B cell (primary cell): ENCODE data around the gene RPTOR. TPM values are rescaled to one million over a fixed set of nuclear protein-coding genes. Genes with fewer than 3 reads are reported as not detected.

Experiments
- ATAC-seq: fragments of 200-7000 bp; cut with Tn5 transposase; one replicate; pipeline ENCODE4 v1.10.0; 2021; ENCODE audit warnings: low read depth, mild to moderate bottlenecking, moderate number of reproducible peaks, moderate library complexity
- CTCF ChIA-PET: fragments of 350-600 bp; sonication (Branson Sonifier 250); formaldehyde crosslinking; loops from one replicate; lab custom pipeline; 2021; ENCODE audit warnings: antibody characterized with exemption, inconsistent platforms; lab: Charles Lee
- POLR2A ChIA-PET: fragments of 350-600 bp; sonication (Branson Sonifier 250); formaldehyde crosslinking; loops from one replicate; lab custom pipeline; 2021; ENCODE audit warnings: antibody characterized with exemption; lab: Charles Lee
- DNase-seq: peaks from one replicate; pipeline ENCODE4 v3.0.0; 2013
- H2AFZ ChIP-seq: 2 replicates; pipeline ENCODE4 v1.6.1; 2012; ENCODE audit warnings: mild to moderate bottlenecking, low read depth, low read length; ENCODE audit not compliant: insufficient read depth, poor library complexity, severe bottlenecking
- H3K27ac ChIP-seq, 2 donors: 1 replicate in 1 of 2; 2 replicates in 1 of 2; pipeline ENCODE4 v1.5.1; 2012 to 2013; ENCODE audit warnings: low read length in 2 of 2, mild to moderate bottlenecking in 2 of 2, moderate library complexity in 1 of 2
- H3K27me3 ChIP-seq, 4 experiments: fragments of 200-600 bp in 1 of 4; sonication (generic) in 1 of 4; replicated peaks in 1 of 4; 1 replicate in 2 of 4; 2 replicates in 2 of 4; pipeline versions ENCODE4 v1.6.1 to v1.7.0; 2013 to 2016; ENCODE audit warnings: low read length in 3 of 4, mild to moderate bottlenecking in 2 of 4, mixed read lengths in 1 of 4, moderate library complexity in 1 of 4; ENCODE audit not compliant: insufficient read depth in 4 of 4, control insufficient read depth in 3 of 4; ENCODE audit errors: control extremely low read depth in 1 of 4
- H3K36me3 ChIP-seq, 2 experiments: replicated peaks in 1 of 2; 1 replicate in 1 of 2; 2 replicates in 1 of 2; pipeline versions ENCODE4 v1.6.1 to v1.7.1; 2013; ENCODE audit warnings: low read length in 1 of 2; ENCODE audit not compliant: insufficient read depth in 2 of 2, control insufficient read depth in 1 of 2; ENCODE audit errors: control extremely low read depth in 1 of 2, extremely low read depth in 1 of 2
- H3K4me1 ChIP-seq, 2 donors: fragments of 200-600 bp in 1 of 2; sonication (generic) in 1 of 2; 1 replicate in 1 of 2; 2 replicates in 1 of 2; pipeline versions ENCODE4 v1.5.1 to v1.6.1; 2013 to 2017; ENCODE audit warnings: low read length in 2 of 2; ENCODE audit not compliant: control insufficient read depth in 2 of 2, insufficient read depth in 2 of 2
- H3K4me2 ChIP-seq: replicated peaks from 2 replicates; pipeline ENCODE3; 2012; ENCODE audit warnings: mild to moderate bottlenecking, low read depth, low read length; ENCODE audit not compliant: poor library complexity, severe bottlenecking
- H3K4me3 ChIP-seq, 5 experiments: fragments of 200-600 bp in 1 of 5; sonication (generic) in 1 of 5; 1 replicate in 3 of 5; 2 replicates in 2 of 5; pipeline versions ENCODE4 v1.5.1 to v1.7.0; 2011 to 2016; ENCODE audit warnings: low read length in 4 of 5, mild to moderate bottlenecking in 4 of 5, low read depth in 2 of 5, control low read depth in 1 of 5, moderate library complexity in 1 of 5; ENCODE audit not compliant: insufficient read depth in 1 of 5; ENCODE audit errors: control extremely low read depth in 1 of 5, extremely low read depth in 1 of 5
- H3K79me2 ChIP-seq: fragments of 200-600 bp; sonication (generic); one replicate; pipeline ENCODE4 v1.6.0; 2016; ENCODE audit warnings: low read length; ENCODE audit not compliant: control insufficient read depth, insufficient read depth
- H3K9ac ChIP-seq: fragments of 200-600 bp; sonication (generic); 2 replicates; pipeline ENCODE4 v1.6.1; 2017; ENCODE audit warnings: mild to moderate bottlenecking, low read length, moderate library complexity
- H3K9me3 ChIP-seq, 3 donors: one replicate each; pipeline versions ENCODE4 v1.6.1 to v1.7.1; 2013; ENCODE audit warnings: low read length in 2 of 3; ENCODE audit not compliant: control insufficient read depth in 2 of 3, insufficient read depth in 1 of 3; ENCODE audit errors: control extremely low read depth in 1 of 3
- H4K20me1 ChIP-seq: 2 replicates; pipeline ENCODE4 v1.6.0; 2012; ENCODE audit warnings: mild to moderate bottlenecking, low read length; ENCODE audit not compliant: insufficient read depth, control insufficient read depth, poor library complexity, severe bottlenecking
- H3K27ac Mint-ChIP-seq: one replicate; pipeline ENCODE4 v1.8.0; 2021; ENCODE audit warnings: mixed read lengths
- H3K27me3 Mint-ChIP-seq: one replicate; pipeline ENCODE4 v1.8.0; 2021; ENCODE audit warnings: mixed read lengths
- H3K4me1 Mint-ChIP-seq: one replicate; pipeline ENCODE4 v1.8.0; 2021; ENCODE audit warnings: mixed read lengths
- H3K4me3 Mint-ChIP-seq: one replicate; pipeline ENCODE4 v1.8.0; 2021; ENCODE audit warnings: mixed read lengths
- H3K9me3 Mint-ChIP-seq: one replicate; pipeline ENCODE4 v1.8.0; 2022; ENCODE audit warnings: mixed read lengths; ENCODE audit not compliant: insufficient read depth
- EZH2 ChIP-seq: IDR thresholded peaks from 2 replicates; pipeline ENCODE4 v1.6.1; 2012; ENCODE audit warnings: borderline replicate concordance, low read depth, mild to moderate bottlenecking, moderate library complexity, low read length; ENCODE audit not compliant: insufficient read depth, poor library complexity, severe bottlenecking
- WGBS: methylation state at CpG from one replicate; pipeline ENCODE4 v1.1.5; 2013; ENCODE audit warnings: missing lambda C conversion rate; ENCODE audit not compliant: insufficient coverage; 5-methylcytosine and 5-hydroxymethylcytosine counted together
- intact Hi-C: fragments of 100-400 bp; cut with micrococcal nuclease; formaldehyde crosslinking; loops from one replicate; pipeline ENCODE4 v1.10.0; 2022
- polyA plus RNA-seq: library from polyadenylated mRNA; depleted of rRNA; stranded (reverse); fragments of >200 nt; gene quantifications from 2 replicates; pipeline ENCODE4 v1.2.3, GENCODE V29; 2012
- total RNA-seq, 2 donors: library from RNA; stranded (reverse); fragments of 120-200 nt in 1 of 2; gene quantifications; 1 replicate in 1 of 2; 2 replicates in 1 of 2; pipeline versions ENCODE4 v1.2.3 to v1.2.4, GENCODE V29; 2013 to 2022
- TF ChIP-seq, protein P1 (sequence below): fragments of 200-600 bp; IDR thresholded peaks from one replicate; pipeline ENCODE4 v1.8.0; 2022; ENCODE audit warnings: antibody characterized with exemption, mild to moderate bottlenecking

The RPTOR gene
- total and polyA plus RNA-seq, 2 donors (not counting 1 experiment from before 2014, with no cell fraction given), result 13.4 to 58.8 TPM

DNA sequence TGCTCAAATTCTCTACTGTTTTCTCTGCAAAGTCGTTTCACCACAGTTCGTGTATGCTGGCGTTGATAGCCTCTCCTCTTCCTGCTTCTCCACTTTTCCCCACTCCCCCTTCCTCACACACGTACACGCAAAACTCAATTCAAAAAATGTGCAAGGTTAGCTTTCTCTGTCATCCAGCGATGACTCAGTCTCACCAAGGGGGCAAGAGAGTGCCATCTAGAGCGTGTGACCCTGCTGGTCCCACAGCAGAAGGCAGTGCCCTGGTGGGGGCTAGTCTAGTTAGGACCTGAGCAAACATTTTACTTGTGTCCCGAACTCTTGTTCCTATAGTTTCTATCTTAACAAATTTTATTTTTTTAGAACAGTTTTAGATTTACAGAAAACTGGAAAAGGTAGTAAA lies 325.8 kb downstream of the RPTOR start:
- Mint-ChIP-seq H3K4me1 (peaks cover 39% of the 10 kb centered on the region), H3K9me3 (no peaks in the 10 kb centered on the region), H3K27ac (no peak overlapping the region), H3K27me3 (no peaks in the 10 kb centered on the region), H3K4me3 (no peak overlapping the region)
- DNase-seq (no peak), ATAC-seq (no peak)
- Histone ChIP-seq H2AFZ (no peak overlapping the region), H3K36me3 (no peaks in the 10 kb centered on the region), H3K27ac (no peak overlapping the region), H3K4me3 (no peak overlapping the region), H3K9ac (no peak overlapping the region), H3K79me2 (no peaks in the 10 kb centered on the region), H3K4me1 (peaks cover 25 to 26% of the 10 kb centered on the region in 2 donors), H4K20me1 (no peaks in the 10 kb centered on the region), H3K9me3 (no peaks in the 10 kb centered on the region), H3K4me2 (no peak overlapping the region), H3K27me3 (no peaks in the 10 kb centered on the region)
- intact Hi-C loops, result no loop called here
- POLR2A ChIA-PET, result interaction anchor here (0.5 kb wide), 1 partner anchor 45 kb away, joined by 4 read pairs; no protein-coding TSS in a partner anchor
- CTCF ChIA-PET, result interaction anchor here (0.8 kb wide), 1 partner anchor 99 kb away, joined by 3 read pairs; no protein-coding TSS in a partner anchor
- TF ChIP-seq, protein P1, sequence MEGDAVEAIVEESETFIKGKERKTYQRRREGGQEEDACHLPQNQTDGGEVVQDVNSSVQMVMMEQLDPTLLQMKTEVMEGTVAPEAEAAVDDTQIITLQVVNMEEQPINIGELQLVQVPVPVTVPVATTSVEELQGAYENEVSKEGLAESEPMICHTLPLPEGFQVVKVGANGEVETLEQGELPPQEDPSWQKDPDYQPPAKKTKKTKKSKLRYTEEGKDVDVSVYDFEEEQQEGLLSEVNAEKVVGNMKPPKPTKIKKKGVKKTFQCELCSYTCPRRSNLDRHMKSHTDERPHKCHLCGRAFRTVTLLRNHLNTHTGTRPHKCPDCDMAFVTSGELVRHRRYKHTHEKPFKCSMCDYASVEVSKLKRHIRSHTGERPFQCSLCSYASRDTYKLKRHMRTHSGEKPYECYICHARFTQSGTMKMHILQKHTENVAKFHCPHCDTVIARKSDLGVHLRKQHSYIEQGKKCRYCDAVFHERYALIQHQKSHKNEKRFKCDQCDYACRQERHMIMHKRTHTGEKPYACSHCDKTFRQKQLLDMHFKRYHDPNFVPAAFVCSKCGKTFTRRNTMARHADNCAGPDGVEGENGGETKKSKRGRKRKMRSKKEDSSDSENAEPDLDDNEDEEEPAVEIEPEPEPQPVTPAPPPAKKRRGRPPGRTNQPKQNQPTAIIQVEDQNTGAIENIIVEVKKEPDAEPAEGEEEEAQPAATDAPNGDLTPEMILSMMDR, result no peak
- no peak for TF ChIP-seq EZH2
- 45% methylated on average over 7 of the region's 8 CpGs for WGBS

DNA sequence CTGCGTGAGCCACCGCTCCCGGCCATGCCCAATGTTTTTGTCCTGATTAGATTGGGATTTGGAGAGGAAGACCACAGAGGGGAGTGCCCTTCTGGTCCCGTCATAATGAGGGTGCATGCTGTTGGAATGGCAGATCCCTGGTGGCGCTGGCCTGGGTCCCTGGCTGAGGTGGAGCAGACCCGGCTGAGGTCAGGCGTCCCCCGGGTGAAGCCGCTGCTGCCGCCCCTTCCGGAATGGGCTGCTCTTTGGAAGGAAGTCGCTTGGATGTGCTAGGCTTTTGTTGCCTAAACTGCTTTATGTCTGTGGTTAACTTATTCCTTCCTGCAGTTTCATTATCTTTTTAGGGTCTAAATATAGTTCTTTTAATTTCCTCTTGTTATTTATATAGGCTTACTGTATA lies 326.7 kb downstream of the RPTOR start:
- peaks cover 37% of the 10 kb centered on the region for H3K4me1 Mint-ChIP-seq
- Histone ChIP-seq H3K4me2 (peak overlapping the region; percentile 77), H4K20me1 (no peaks in the 10 kb centered on the region), H3K9ac (peak overlapping the region; percentile 46), H3K27me3 (no peaks in the 10 kb centered on the region), H3K4me3 (peak overlapping the region in 3 of 5 experiments; percentile 10 to 46 (median 24)), H3K9me3 (no peaks in the 10 kb centered on the region), H2AFZ (no peak overlapping the region), H3K79me2 (no peaks in the 10 kb centered on the region), H3K36me3 (no peaks in the 10 kb centered on the region), H3K27ac (no peak overlapping the region), H3K4me1 (peaks cover 24 to 25% of the 10 kb centered on the region in 2 donors)
- WGBS, result 43% methylated on average over 9 of the region's 12 CpGs
- CTCF ChIA-PET, result interaction anchor here (0.6 to 0.7 kb wide), 3 partner anchors 82 to 294 kb away, joined by 3 read pairs; no protein-coding TSS in a partner anchor
- no peak for TF ChIP-seq EZH2
- TF ChIP-seq, protein P1, result no peak
- peak overlapping the region; percentile 37 for H3K4me3 Mint-ChIP-seq
- no peaks in the 10 kb centered on the region for H3K27me3 Mint-ChIP-seq
- H3K27ac Mint-ChIP-seq, result no peak overlapping the region
- intact Hi-C loops, result no loop called here
- POLR2A ChIA-PET, result no interaction called here
- no peaks in the 10 kb centered on the region for H3K9me3 Mint-ChIP-seq
- ATAC-seq (no peak), DNase-seq (peak; percentile 24)
